Esophagus muscularis mucosa (tissue), 4 donors: ENCODE results near the gene TMEM11.

Experiments
- CTCF ChIP-seq, 3 experiments: fragments of 200-600 bp in 2 of 3; fragments of 450-650 bp in 1 of 3; sonication (generic) in 2 of 3; IDR thresholded peaks; one replicate each; pipeline ENCODE4 v1.5.1; 2017 to 2019; ENCODE audit warnings: antibody characterized with exemption in 3 of 3, mild to moderate bottlenecking in 2 of 3, moderate library complexity in 1 of 3
- EP300 ChIP-seq: sonication (generic); formaldehyde crosslinking; IDR thresholded peaks from one replicate; pipeline ENCODE4 v1.6.1; 2017; ENCODE audit warnings: antibody characterized with exemption
- POLR2A ChIP-seq: fragments of 450-650 bp; IDR thresholded peaks from one replicate; pipeline ENCODE4 v1.6.1; 2017; ENCODE audit warnings: antibody characterized with exemption, moderate library complexity, mild to moderate bottlenecking, low read depth
- POLR2AphosphoS5 ChIP-seq, 2 donors: sonication (generic); formaldehyde crosslinking; IDR thresholded peaks; one replicate each; pipeline ENCODE4 v1.6.1; 2017; ENCODE audit warnings: antibody characterized with exemption in 2 of 2

- TF ChIP-seq CTCF (IDR thresholded peaks at IDR 0.05) (no peak), POLR2A (no peak), EP300 (no peak), POLR2AphosphoS5 (IDR thresholded peaks at IDR 0.05) (peak in 1 of 2 donors; percentile 17)
Observed at GRCh38 chr17:21170809-21171208, 43.2 kb downstream of the TMEM11 start.
